ENCODE results near the gene CD300LF. TPM values are rescaled to one million over a fixed set of nuclear protein-coding genes. Genes with fewer than 3 reads are reported as not detected.

The CD300LF gene
- polyA plus RNA-seq, 3 donors: 112 to 184 (median 175) TPM

DNA sequence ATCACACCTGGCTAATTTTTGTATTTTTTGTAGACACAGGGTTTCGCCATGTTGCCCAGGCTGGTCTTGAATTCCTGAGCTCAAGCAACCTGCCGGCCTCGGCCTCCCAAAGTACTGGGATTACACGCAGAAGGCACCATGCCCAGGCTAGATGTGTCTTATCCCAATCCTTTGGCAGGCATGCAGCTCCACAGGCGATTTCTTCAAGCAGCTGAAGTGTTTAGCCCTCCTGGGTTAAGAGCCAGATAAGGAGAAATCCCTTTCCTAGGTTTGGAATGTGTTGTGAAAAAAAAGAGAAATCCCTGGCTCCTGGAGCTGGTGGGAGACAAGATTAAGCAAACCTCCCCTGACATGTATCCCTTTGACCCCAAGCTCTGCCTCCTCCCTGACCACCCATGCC lies 33.7 kb upstream of the CD300LF start:
- H3K27me3 Mint-ChIP-seq (ENCODE audit: low read depth in 3 of 3): no peaks in the 10 kb centered on the region
- intact Hi-C loops (cut with micrococcal nuclease): loop anchor here in 1 of 2 donors (10.0 kb wide), 1 partner anchor 208 kb away; no protein-coding TSS in a partner anchor

DNA sequence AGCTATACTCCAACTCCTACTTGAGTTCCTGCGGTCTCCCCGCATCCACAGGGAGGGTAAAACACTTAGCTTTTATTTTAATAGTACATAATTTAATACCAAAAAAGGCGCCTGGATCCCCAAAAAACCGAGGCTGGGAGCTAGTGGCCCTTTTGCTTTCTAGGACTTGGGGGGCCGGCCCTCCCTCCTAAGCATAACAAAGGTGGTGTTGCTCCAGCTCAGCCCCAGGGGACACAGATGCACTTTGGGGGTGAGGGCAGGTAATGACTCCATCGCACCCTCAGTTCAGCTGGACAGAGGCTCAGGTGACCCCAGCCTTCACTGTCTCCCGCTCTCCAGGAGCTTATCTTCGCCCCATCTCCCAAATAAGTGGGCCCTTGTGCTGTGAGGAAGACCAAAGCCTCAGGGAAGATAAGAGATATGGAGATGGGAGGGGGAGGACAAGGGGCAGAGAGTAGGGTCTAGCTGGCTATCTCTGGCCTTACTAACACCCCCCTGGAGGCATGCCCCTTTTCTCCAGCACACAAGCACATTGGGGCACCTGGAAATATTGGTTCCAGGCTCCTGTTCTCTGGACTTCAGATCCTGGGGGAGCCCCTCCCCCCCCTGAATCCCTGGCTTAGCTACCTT lies 32.9 kb upstream of the CD300LF start:
- Histone ChIP-seq H3K4me2 (replicated peaks; ENCODE audit: extremely low read depth, low read length, poor library complexity, severe bottlenecking) (no peak overlapping the region), H3K9ac (ENCODE audit: insufficient read depth, low read length, poor library complexity, severe bottlenecking) (no peak overlapping the region)

More for the DNA sequence above, 33.7 kb upstream of the CD300LF start:
- H4K20me1 ChIP-seq (ENCODE audit: insufficient read depth, low read length): peaks cover 29% of the 10 kb centered on the region
- peak overlapping the region; percentile 82 for H3K4me2 ChIP-seq (replicated peaks; ENCODE audit: extremely low read depth, low read length, poor library complexity, severe bottlenecking)
- H3K9me3 ChIP-seq (replicated peaks in 1 of 2; ENCODE audit: control insufficient read depth in 1 of 2, insufficient read depth in 1 of 2, low read length in 2 of 2): no peaks in the 10 kb centered on the region
- Mint-ChIP-seq H3K36me3 (peaks cover 15 to 21% of the 10 kb centered on the region in 2 donors), H3K9me3 (peaks cover 0 to 2% (median 0%) of the 10 kb centered on the region in 7 donors), H3K27ac (peak overlapping the region in 5 of 7 donors; percentile 23 to 84 (median 76)), H3K4me1 (peaks cover 74% of the 10 kb centered on the region), H3K4me3 (peak overlapping the region in 1 of 2 donors; percentile 71)
- H3K9ac ChIP-seq (ENCODE audit: insufficient read depth, low read length, poor library complexity, severe bottlenecking): no peak overlapping the region
- WGBS (ENCODE audit: insufficient coverage): 94% methylated on average over 4 of the region's 5 CpGs
- no peak for DNase-seq
- no peak overlapping the region for H3K27ac ChIP-seq (ENCODE audit: low read depth in 1 of 2, low read length in 2 of 2)
- peaks cover 77 to 88% of the 10 kb centered on the region in 2 donors for H3K4me1 ChIP-seq (ENCODE audit: control insufficient read depth in 1 of 2, insufficient read depth in 2 of 2, low read length in 2 of 2)
- no peak overlapping the region for H3K4me3 ChIP-seq (replicated peaks in 1 of 3; ENCODE audit: low read depth in 2 of 3, low read length in 3 of 3)
- H2AFZ ChIP-seq (ENCODE audit: insufficient read depth, low read depth, low read length, poor library complexity, severe bottlenecking): no peak overlapping the region
- no peak for TF ChIP-seq CTCF (IDR thresholded peaks at IDR 0.05)
- peaks cover 58% of the 10 kb centered on the region for H3K79me2 ChIP-seq (ENCODE audit: insufficient read depth, low read length)
- H3K36me3 ChIP-seq (replicated peaks in 1 of 2; ENCODE audit: control insufficient read depth in 1 of 2, insufficient read depth in 2 of 2, low read length in 2 of 2): no peaks in the 10 kb centered on the region
- no peaks in the 10 kb centered on the region for H3K27me3 ChIP-seq (ENCODE audit: control insufficient read depth in 2 of 2, insufficient read depth in 2 of 2, low read length in 2 of 2)

More for the DNA sequence above, 32.9 kb upstream of the CD300LF start:
- Histone ChIP-seq H3K36me3 (replicated peaks in 1 of 2; ENCODE audit: control insufficient read depth in 1 of 2, insufficient read depth in 2 of 2, low read length in 2 of 2) (no peaks in the 10 kb centered on the region), H3K79me2 (ENCODE audit: insufficient read depth, low read length) (peaks cover 56% of the 10 kb centered on the region), H3K27me3 (ENCODE audit: control insufficient read depth in 2 of 2, insufficient read depth in 2 of 2, low read length in 2 of 2) (no peaks in the 10 kb centered on the region), H4K20me1 (ENCODE audit: insufficient read depth, low read length) (peaks cover 22% of the 10 kb centered on the region), H3K4me1 (ENCODE audit: control insufficient read depth in 1 of 2, insufficient read depth in 2 of 2, low read length in 2 of 2) (peaks cover 77 to 88% of the 10 kb centered on the region in 2 donors), H3K9me3 (replicated peaks in 1 of 2; ENCODE audit: control insufficient read depth in 1 of 2, insufficient read depth in 1 of 2, low read length in 2 of 2) (no peaks in the 10 kb centered on the region), H3K27ac (ENCODE audit: low read depth in 1 of 2, low read length in 2 of 2) (no peak overlapping the region), H2AFZ (ENCODE audit: insufficient read depth, low read depth, low read length, poor library complexity, severe bottlenecking) (no peak overlapping the region), H3K4me3 (replicated peaks in 1 of 3; ENCODE audit: low read depth in 2 of 3, low read length in 3 of 3) (no peak overlapping the region)
- Mint-ChIP-seq H3K36me3 (peaks cover 11 to 21% of the 10 kb centered on the region in 2 donors), H3K27ac (no peak overlapping the region), H3K9me3 (peaks cover 0 to 2% (median 0%) of the 10 kb centered on the region in 7 donors), H3K4me1 (peaks cover 74% of the 10 kb centered on the region), H3K27me3 (ENCODE audit: low read depth in 3 of 3) (no peaks in the 10 kb centered on the region), H3K4me3 (no peak overlapping the region)
- 100% methylated on average over 1 of the region's 8 CpGs for WGBS (ENCODE audit: insufficient coverage)
- intact Hi-C loops (cut with micrococcal nuclease): loop anchor here in 1 of 2 donors (10.0 kb wide), 1 partner anchor 209 kb away; no protein-coding TSS in a partner anchor
- no peak for DNase-seq
- TF ChIP-seq CTCF (IDR thresholded peaks at IDR 0.05): no peak

Measured in CD14-positive monocyte (primary cell).